Measurements from ENCODE around the gene MGMT.

Gene MGMT

GRCh38 chr10:129694691-129695243 is 227.7 kb downstream of the MGMT start:
- no peak for DNase-seq (ENCODE audit: low read depth)
- no peak overlapping the region for H3K4me3 ChIP-seq (ENCODE audit: low read length)
- TF ChIP-seq, protein P1, sequence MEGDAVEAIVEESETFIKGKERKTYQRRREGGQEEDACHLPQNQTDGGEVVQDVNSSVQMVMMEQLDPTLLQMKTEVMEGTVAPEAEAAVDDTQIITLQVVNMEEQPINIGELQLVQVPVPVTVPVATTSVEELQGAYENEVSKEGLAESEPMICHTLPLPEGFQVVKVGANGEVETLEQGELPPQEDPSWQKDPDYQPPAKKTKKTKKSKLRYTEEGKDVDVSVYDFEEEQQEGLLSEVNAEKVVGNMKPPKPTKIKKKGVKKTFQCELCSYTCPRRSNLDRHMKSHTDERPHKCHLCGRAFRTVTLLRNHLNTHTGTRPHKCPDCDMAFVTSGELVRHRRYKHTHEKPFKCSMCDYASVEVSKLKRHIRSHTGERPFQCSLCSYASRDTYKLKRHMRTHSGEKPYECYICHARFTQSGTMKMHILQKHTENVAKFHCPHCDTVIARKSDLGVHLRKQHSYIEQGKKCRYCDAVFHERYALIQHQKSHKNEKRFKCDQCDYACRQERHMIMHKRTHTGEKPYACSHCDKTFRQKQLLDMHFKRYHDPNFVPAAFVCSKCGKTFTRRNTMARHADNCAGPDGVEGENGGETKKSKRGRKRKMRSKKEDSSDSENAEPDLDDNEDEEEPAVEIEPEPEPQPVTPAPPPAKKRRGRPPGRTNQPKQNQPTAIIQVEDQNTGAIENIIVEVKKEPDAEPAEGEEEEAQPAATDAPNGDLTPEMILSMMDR (IDR thresholded peaks at IDR 0.05; ENCODE audit: insufficient read depth, low read depth, low read length, missing control alignments): no peak

DNA sequence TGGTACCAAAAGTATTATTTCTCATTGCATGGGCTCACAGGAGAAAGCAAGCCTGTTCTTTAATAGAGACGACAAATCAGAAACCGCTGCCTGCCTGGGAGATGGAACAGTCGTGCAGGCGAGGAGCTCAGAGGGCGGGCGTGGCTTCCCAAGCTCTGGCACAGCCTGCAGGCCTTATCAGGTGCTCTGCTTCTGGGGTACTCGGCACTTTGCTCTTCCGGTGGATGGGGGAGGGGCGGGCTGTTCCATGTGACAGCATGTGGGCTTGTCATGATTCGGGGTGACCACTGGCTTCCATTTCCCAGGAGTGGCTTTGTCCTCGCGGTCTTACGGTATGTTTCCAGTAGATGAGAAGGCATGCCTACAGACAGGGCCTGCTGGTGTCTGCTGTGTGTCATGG is 228.6 kb downstream of the MGMT start:
- no peak for DNase-seq (ENCODE audit: low read depth)
- TF ChIP-seq, protein P1 (IDR thresholded peaks at IDR 0.05; ENCODE audit: insufficient read depth, low read depth, low read length, missing control alignments): no peak
- no peak overlapping the region for H3K4me3 ChIP-seq (ENCODE audit: low read length)

- TF ChIP-seq, protein P1 (IDR thresholded peaks at IDR 0.05; ENCODE audit: insufficient read depth, low read depth, low read length, missing control alignments): no peak
- no peak for DNase-seq (ENCODE audit: low read depth)
- no peak overlapping the region for H3K4me3 ChIP-seq (ENCODE audit: low read length)
These were observed 229.6 kb downstream of the MGMT start for GRCh38 chr10:129696636-129697035.

DNA sequence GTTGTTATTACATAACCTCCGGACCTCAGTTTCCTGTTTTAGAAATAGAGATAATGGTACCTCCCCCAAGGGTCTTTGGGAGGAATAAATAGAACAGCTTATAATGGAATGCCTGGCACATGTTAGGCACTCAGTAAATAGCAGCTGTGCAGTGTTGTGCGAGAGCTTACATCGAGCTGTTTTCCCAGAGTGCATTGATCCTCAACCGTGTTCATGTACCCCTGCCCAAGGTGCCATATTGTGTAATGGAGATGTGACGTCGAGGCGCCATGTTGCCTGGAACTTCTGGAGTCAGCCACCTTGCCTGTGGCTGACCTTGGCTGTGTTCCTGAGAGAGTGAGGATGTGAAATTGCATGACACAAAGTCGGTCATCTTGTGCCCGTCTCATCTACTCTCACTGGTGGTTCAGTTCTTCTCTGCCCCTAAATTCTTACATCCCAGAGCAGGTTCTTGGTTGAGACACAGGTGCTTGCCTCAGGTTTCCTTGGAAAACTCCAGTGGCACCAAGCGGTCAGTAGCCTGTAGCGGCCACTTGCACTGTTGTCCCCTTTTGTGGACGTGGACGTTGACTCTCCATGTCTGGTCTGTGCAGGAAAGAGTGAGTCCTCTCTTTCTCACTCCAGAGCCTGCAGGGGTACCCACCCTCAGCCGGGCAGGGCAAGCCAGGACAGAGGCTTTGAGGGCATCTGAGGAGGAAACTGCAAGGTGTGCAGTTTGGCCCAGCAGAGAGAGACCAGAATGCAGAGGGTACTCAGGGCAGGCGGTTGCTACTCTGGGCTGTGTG is 230.6 kb downstream of the MGMT start:
- TF ChIP-seq, protein P1 (IDR thresholded peaks at IDR 0.05; ENCODE audit: insufficient read depth, low read depth, low read length, missing control alignments): no peak
- DNase-seq (ENCODE audit: low read depth): no peak
- no peak overlapping the region for H3K4me3 ChIP-seq (ENCODE audit: low read length)

DNA sequence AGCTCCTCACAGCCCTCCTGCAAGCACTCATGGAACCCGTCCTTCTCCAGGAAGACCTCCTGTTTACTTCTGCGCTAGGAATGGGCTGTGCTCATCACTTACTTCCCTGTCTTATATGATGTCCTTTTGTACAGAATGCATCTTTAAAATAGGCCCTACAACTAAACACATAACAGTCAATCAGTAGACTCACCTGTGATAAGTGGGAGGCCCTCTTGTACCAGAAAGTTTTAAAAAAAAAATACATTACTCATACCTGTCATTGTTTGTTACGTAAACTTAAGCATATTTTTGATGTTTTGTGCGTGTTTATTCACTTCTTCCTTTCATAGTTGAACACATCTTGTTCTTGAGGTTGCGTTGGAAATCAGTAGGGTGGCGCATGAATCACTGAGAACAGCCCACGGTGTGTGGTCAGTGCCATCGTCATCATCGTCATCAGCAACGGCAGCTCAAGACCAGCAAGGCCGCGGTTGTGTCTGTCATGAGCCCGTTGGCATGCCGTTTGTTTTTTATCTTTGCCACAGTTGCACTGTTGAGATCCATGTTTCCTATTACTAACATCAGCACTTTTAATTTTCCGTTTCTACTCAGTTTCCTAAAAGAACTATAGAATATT is 232.8 kb downstream of the MGMT start:
- no peak for DNase-seq (ENCODE audit: low read depth)
- TF ChIP-seq, protein P1 (IDR thresholded peaks at IDR 0.05; ENCODE audit: insufficient read depth, low read depth, low read length, missing control alignments): no peak
- no peak overlapping the region for H3K4me3 ChIP-seq (ENCODE audit: low read length)

DNA sequence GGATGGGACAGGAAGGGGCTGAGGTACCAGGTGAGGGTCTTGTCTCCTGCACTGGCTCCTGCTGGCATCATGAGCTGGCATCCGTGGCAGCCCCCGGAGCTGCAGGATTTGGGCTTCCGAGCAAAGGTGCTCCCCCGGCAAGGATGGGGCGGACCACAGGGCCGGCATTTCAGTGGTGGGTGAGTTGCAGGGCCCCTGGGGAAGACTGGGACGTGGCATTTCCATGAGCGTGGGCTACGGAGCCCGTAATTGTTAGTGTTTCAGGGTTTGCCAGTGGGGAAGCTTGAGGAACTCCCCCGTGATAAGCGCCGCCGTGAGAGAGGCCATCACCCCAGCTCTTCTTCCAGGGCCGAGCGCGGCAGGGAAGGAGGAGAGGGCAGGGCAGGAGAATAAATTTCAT is 235.6 kb downstream of the MGMT start:
- no peak for DNase-seq (ENCODE audit: low read depth)
- TF ChIP-seq, protein P1 (IDR thresholded peaks at IDR 0.05; ENCODE audit: insufficient read depth, low read depth, low read length, missing control alignments): no peak

More for the DNA sequence above, 235.6 kb downstream of the MGMT start:
- no peak overlapping the region for H3K4me3 ChIP-seq (ENCODE audit: low read length)
